HUES6 (cell line): ENCODE results near the gene PALM3.
"Not testable (repeated sequence)": the region's sequence is repeated elsewhere in the genome, so short reads cannot be mapped to it uniquely, and the experiment has no call there.

ENCODE experiments used
- H3K27ac ChIP-seq: 2 replicates; pipeline ENCODE4 v1.7.0; 2013; ENCODE audit warnings: low read depth, mild to moderate bottlenecking, low read length, inconsistent platforms
- H3K27me3 ChIP-seq: 2 replicates; pipeline ENCODE4 v1.6.1; 2013; ENCODE audit warnings: low read length; ENCODE audit not compliant: control insufficient read depth, insufficient read depth
- H3K36me3 ChIP-seq: 2 replicates; pipeline ENCODE4 v1.6.1; 2013; ENCODE audit warnings: low read length; ENCODE audit not compliant: control insufficient read depth, insufficient read depth
- H3K4me1 ChIP-seq: 2 replicates; pipeline ENCODE4 v1.6.1; 2013; ENCODE audit warnings: low read length; ENCODE audit not compliant: control insufficient read depth, insufficient read depth
- H3K4me3 ChIP-seq: 2 replicates; pipeline ENCODE4 v1.5.1; 2013; ENCODE audit warnings: low read depth, low read length
- H3K9ac ChIP-seq: one replicate; pipeline ENCODE4 v1.6.1; 2013; ENCODE audit warnings: mild to moderate bottlenecking, low read length
- H3K9me3 ChIP-seq: 2 replicates; pipeline ENCODE4 v1.6.1; 2013; ENCODE audit warnings: low read depth, low read length; ENCODE audit not compliant: control insufficient read depth, insufficient read depth

Gene PALM3

DNA sequence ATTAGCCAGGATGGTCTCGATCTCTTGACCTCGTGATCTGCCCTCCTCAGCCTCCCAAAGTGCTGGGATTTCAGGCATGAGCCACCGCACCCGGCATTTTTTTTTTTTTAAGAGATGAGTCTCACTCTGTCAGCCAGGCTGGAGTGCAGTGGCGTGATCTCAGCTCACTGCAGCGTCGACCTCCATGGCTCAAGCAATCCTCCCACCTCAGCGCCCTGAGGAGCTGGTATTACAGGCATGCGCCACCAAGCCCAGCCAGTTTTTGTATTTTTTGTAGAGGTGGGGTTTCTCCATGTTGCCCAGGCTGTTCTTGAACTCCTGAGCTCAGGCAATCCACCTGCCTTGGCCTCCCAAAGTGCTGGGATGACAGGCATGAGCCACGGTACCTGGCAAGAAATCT is 14.0 kb downstream of the PALM3 start:
- H3K27me3 ChIP-seq, H3K27ac ChIP-seq, H3K4me3 ChIP-seq, H3K36me3 ChIP-seq, H3K9ac ChIP-seq, H3K9me3 ChIP-seq, H3K4me1 ChIP-seq: not testable (repeated sequence)

DNA sequence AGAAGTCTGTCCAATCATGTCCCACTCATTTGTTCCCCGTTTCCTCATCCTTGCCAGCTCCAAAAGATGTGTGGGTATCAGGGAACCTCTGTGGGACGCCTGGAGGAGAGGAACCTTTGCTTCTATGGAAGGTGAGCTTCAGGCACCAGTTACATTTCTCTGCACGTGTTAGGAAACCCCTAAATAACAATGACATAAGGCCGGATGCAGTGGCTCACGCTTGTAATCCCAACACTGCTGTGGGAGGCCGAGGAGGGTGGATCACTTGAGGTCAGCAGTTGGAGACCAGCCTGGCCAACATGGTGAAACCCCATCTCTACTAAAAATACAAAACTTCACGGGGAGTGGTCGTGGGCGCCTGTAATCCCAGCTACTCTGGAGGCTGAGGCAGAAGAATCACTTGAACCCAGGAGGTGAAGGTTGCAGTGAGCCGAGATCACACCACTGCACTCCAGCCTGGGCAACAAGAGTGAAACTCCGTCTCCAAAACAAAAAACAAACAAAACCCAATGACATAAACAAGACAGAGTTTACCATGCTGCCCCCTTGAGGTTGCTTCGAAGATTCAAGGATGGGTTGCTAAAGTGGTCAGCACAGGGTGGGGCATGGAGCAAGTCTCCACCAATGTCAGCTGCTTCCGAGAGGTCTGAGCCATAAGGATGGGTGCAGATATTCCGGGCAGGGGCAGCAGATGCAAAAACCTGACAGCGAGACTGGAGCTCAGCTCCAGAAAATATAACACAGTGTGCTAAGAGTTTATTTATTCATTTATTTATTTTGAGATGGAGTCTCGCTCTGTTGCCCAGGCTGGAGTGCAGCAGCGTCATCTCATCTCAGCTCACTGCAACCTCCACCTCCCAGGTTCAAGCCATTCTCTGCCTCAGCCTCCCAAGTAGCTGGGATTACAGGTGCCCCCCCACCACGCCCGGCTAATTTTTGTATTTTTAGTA is 18.9 kb downstream of the PALM3 start:
- H3K36me3 ChIP-seq, H3K4me3 ChIP-seq, H3K9ac ChIP-seq, H3K9me3 ChIP-seq, H3K4me1 ChIP-seq, H3K27me3 ChIP-seq: not testable (repeated sequence)
- peak overlapping the region; percentile 39; the same call in 1 of the 2 replicates for H3K27ac ChIP-seq

DNA sequence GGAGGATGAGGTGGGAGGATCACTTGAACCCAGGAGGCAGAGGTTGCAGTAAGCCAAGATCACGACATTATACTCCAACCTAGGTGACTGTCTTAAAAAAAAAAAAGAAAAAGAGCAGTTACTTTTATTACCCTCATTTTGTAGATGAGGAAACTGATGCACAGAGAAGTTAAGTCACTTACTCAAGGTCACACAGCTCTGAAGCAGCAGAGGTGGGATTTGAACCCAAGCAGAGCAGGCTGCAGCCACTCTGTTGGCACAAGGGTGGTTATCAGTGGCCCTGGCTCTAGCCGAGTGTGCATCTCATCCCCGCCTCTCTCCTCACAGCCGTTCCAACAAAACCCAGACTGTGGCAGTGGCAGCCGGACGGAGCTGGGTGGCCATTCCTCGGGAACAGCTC is 22.7 kb downstream of the PALM3 start:
- H3K36me3 ChIP-seq, result no peaks in the 10 kb centered on the region
- H3K9ac ChIP-seq, result no peak overlapping the region
- H3K4me1 ChIP-seq, result peaks cover 5% of the 10 kb centered on the region; the same call in 1 of the 2 replicates
- no peaks in the 10 kb centered on the region for H3K27me3 ChIP-seq
- H3K9me3 ChIP-seq, result no peaks in the 10 kb centered on the region
- no peak overlapping the region for H3K4me3 ChIP-seq
- H3K27ac ChIP-seq, result no peak overlapping the region

DNA sequence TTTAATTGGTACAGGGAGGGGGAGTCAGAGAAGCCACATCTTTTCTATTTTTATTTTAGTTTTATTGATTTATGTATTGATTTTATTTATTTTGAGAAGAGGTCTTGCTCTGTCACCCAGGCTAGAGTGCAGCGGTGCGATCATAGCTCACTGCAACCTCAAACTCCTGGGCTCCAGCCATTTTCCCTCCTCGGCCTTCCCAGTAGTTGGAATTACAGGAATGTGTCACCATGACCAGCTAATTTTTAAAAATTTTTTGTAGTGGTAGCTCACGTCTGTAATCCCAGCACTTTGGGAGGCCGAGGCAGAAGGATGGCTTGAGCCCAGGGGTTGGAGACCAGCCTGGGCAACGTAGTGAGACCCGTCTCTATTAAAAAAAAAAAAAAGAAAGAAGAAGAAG is 26.2 kb downstream of the PALM3 start:
- Histone ChIP-seq H3K27ac (no peak overlapping the region), H3K4me1 (no peaks in the 10 kb centered on the region), H3K27me3 (peaks cover 9% of the 10 kb centered on the region), H3K9ac (no peak overlapping the region), H3K36me3 (no peaks in the 10 kb centered on the region), H3K9me3 (no peaks in the 10 kb centered on the region), H3K4me3 (no peak overlapping the region)

- not testable (repeated sequence) for H3K4me1 ChIP-seq, H3K9me3 ChIP-seq, H3K4me3 ChIP-seq, H3K36me3 ChIP-seq, H3K9ac ChIP-seq, H3K27ac ChIP-seq
- H3K27me3 ChIP-seq, result peaks cover 13% of the 10 kb centered on the region
Observed at GRCh38 chr19:14035159-14035558, 26.7 kb downstream of the PALM3 start.

DNA sequence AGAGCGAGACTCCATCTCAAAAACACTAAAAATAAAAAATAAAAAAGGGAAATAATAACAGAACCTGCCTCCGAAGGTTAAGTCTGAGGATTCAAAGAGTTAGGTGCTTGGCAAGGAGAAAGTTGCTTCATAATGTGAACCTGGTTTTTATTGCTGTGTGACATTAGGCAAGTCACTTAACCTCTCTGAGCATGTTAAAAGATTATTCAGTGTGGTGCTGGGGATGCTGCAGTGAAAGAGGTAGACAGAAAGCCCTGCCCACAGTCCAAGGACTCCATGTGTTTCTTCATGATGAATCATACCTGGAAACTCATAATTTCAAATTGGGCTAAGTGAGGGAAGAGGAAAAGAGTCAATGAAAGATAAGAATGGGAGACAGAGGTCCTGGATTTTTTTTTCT is 27.9 kb downstream of the PALM3 start:
- H3K4me1 ChIP-seq, result no peaks in the 10 kb centered on the region
- H3K9ac ChIP-seq, result no peak overlapping the region

DNA sequence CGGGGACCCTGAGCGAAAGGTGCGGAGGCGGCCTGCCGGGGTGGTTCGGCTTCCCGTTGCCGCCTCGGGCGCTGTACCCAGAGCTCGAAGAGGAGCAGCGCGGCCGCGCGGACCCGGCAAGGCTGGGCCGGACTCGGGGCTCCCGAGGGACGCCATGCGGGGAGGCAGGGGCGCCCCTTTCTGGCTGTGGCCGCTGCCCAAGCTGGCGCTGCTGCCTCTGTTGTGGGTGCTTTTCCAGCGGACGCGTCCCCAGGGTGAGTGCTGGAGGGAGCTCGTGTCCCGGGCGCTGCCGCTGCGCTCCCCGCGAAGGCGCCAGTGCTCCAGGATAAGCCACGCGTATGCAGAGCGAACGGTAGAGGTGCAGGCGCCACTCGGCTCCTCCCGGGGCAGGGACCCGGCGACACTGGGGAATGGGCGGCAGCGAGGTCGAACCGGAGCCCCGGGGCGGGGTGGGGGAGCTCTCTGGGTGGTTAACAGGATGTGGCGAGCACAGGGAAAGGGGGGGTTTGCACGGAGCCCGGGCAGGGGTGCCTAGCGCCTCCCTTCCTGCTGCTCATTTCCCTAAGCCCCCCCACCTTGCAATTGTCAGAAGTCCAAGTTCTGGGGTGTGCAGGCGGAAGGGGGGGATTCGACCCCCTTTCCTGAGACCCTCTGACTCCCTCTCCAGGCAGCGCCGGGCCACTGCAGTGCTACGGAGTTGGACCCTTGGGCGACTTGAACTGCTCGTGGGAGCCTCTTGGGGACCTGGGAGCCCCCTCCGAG is 30.0 kb downstream of the PALM3 start, which contains the start of gene IL27RA:
TSS of gene IL27RA (plus strand) at position 44 of the 762 bp plus-strand sequence. CDS start at position 155, 111 bp downstream.
- H3K27ac ChIP-seq, result no peak within 1 kb of the TSS
- peak within 1 kb of the TSS; percentile 78 for H3K4me3 ChIP-seq

More for the DNA sequence above, 27.9 kb downstream of the PALM3 start:
- H3K27me3 ChIP-seq, result peaks cover 13% of the 10 kb centered on the region
- no peaks in the 10 kb centered on the region for H3K9me3 ChIP-seq
- no peaks in the 10 kb centered on the region for H3K36me3 ChIP-seq
- H3K4me3 ChIP-seq, result no peak overlapping the region
- H3K27ac ChIP-seq, result no peak overlapping the region

DNA sequence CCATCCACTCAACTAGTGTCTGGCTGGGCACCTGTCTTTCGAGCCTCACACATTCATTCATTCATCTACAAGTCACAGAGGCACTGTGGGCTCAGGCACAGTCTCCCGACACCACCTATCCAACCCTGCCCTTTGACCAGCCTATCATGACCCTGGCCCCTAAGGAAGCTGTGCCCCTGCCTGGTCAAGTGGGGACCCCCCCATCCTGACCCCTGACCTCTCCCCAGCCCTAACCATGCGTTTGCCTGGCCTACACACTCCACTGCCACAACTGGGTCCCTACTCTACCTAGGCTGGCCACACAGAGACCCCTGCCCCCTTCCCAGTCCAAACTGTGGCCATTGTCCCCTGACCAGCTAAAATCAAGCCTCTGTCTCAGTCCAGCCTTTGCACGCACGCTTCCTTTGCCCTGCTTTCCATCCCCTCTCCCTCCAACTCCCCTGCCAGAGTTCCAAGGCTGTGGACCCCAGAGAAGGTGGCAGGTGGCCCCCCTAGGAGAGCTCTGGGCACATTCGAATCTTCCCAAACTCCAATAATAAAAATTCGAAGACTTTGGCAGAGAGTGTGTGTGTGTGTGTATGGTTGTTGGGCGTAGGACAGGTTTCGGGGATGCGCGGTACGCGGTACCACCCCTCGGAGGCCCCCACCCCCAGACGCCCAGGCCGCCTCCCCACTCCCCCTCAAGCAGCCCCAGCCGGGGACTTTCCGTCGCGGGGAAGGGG is 30.7 kb downstream of the PALM3 start:
- Histone ChIP-seq H3K36me3 (no peaks in the 10 kb centered on the region), H3K4me1 (no peaks in the 10 kb centered on the region), H3K27me3 (peaks cover 13% of the 10 kb centered on the region), H3K4me3 (peak overlapping the region; percentile 78), H3K9me3 (no peaks in the 10 kb centered on the region), H3K9ac (no peak overlapping the region), H3K27ac (no peak overlapping the region)

More for the DNA sequence above, 30.0 kb downstream of the PALM3 start, which contains the start of gene IL27RA:
- Histone ChIP-seq H3K4me1 (no peaks in the 10 kb centered on the region), H3K36me3 (no peaks in the 10 kb centered on the region), H3K27me3 (peaks cover 13% of the 10 kb centered on the region), H3K9ac (peak within 1 kb of the TSS; percentile 58), H3K9me3 (no peaks in the 10 kb centered on the region)

DNA sequence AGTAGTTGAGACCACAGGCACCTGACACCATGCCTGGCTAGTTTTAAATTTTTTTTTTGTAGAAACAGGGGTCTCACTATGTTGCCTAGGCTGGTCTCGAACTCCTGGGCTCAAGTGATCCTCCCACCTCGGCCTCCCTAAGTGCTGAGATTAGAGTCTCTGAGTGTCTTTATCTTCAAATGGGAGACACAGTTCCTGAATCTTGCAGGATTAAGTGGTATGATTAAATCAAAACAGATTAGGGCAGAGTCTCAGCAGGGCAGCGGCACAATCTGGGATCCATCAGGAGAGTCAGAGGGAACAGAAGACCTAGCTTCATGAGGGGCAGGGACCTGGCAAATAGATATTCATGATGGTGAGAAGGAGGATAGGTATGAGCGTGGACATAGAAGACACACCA is 33.0 kb downstream of the PALM3 start:
- no peak overlapping the region for H3K9ac ChIP-seq
- H3K9me3 ChIP-seq, result no peaks in the 10 kb centered on the region
- H3K4me3 ChIP-seq, result no peak overlapping the region
- H3K4me1 ChIP-seq, result no peaks in the 10 kb centered on the region
- H3K36me3 ChIP-seq, result no peaks in the 10 kb centered on the region
- no peak overlapping the region for H3K27ac ChIP-seq
- peaks cover 13% of the 10 kb centered on the region for H3K27me3 ChIP-seq

GRCh38 chr19:14027856-14028450 is 33.9 kb downstream of the PALM3 start, which contains the start of gene RLN3:
Gene RLN3 (plus strand): TSS chr19:14028148. CDS start chr19:14028205, 57 bp downstream.
- Histone ChIP-seq H3K27me3 (peaks cover 13% of the 10 kb centered on the region), H3K36me3 (no peaks in the 10 kb centered on the region), H3K4me3 (no peak within 1 kb of the TSS), H3K27ac (no peak within 1 kb of the TSS), H3K4me1 (peaks cover 3% of the 10 kb centered on the region; the same call in 1 of the 2 replicates), H3K9ac (no peak within 1 kb of the TSS), H3K9me3 (no peaks in the 10 kb centered on the region)
